Tibial nerve (tissue), 3 donors: ENCODE results near the gene ANKRD1.

Experiments used
- CTCF ChIP-seq, 5 experiments: fragments of 200-600 bp in 3 of 5; fragments of 450-650 bp in 2 of 5; sonication (generic) in 3 of 5; IDR thresholded peaks; one replicate each; pipeline ENCODE4 v1.5.1; 2016 to 2019; ENCODE audit warnings: antibody characterized with exemption in 5 of 5, mild to moderate bottlenecking in 3 of 5, moderate library complexity in 2 of 5
- POLR2A ChIP-seq, 2 donors: fragments of 450-650 bp; IDR thresholded peaks; one replicate each; pipeline ENCODE4 v1.6.1; 2017; ENCODE audit warnings: antibody characterized with exemption in 2 of 2, mild to moderate bottlenecking in 2 of 2, moderate library complexity in 2 of 2

DNA sequence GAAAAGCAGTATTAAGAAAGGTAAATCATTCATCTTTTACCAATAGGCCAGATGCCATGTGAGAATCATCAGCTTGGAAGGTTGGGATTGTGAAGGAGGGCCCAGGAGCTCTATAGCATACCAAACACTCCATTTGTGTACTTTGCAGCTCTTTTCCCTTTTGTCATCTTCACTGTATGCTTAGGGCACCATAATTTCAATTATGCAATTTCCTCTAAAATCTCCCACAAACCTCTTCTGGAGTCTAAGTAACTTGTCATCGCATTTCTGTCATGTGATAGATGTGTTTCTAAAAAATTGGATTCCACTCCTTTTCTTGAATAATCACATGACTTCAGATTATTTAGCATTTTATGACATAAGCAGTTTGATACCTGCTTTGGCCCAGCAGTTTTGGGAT, 31.3 kb downstream of the ANKRD1 start:
- TF ChIP-seq CTCF (IDR thresholded peaks at IDR 0.05) (no peak), POLR2A (IDR thresholded peaks at IDR 0.05) (no peak)
